H9 (cell line): ENCODE data around the gene TAOK3. TPM values are rescaled to one million over a fixed set of nuclear protein-coding genes. Genes with fewer than 3 reads are reported as not detected.

ENCODE experiments used
- DNase-seq: peaks from one replicate; pipeline ENCODE4 v3.0.0-alpha.2; 2017
- H2AFZ ChIP-seq: one replicate; pipeline ENCODE4 v1.6.1; 2013; ENCODE audit warnings: mild to moderate bottlenecking, low read length, control low read depth, moderate library complexity
- H2AK5ac ChIP-seq: 2 replicates; pipeline ENCODE4 v1.6.1; 2013; ENCODE audit warnings: low read length, control low read depth, mixed read lengths; ENCODE audit not compliant: insufficient read length
- H2BK120ac ChIP-seq: one replicate; pipeline ENCODE4 v1.6.1; 2013; ENCODE audit warnings: low read depth, mild to moderate bottlenecking, low read length, control low read depth, inconsistent platforms; ENCODE audit not compliant: poor library complexity, severe bottlenecking
- H2BK12ac ChIP-seq: 2 replicates; pipeline ENCODE4 v1.6.1; 2013; ENCODE audit warnings: low read length, control low read depth, mixed read lengths, low read depth; ENCODE audit not compliant: insufficient read length
- H2BK15ac ChIP-seq: 2 replicates; pipeline ENCODE4 v1.6.1; 2013; ENCODE audit warnings: low read depth, low read length, control low read depth
- H2BK20ac ChIP-seq: one replicate; pipeline ENCODE4 v1.6.1; 2013; ENCODE audit warnings: low read depth, mild to moderate bottlenecking, low read length, control low read depth, inconsistent platforms; ENCODE audit not compliant: poor library complexity, severe bottlenecking
- H2BK5ac ChIP-seq: 2 replicates; pipeline ENCODE4 v1.6.1; 2013; ENCODE audit warnings: low read length, control low read depth, mixed read lengths; ENCODE audit not compliant: insufficient read length
- H3K14ac ChIP-seq: 2 replicates; pipeline ENCODE4 v1.6.1; 2013; ENCODE audit warnings: low read length, control low read depth; ENCODE audit not compliant: insufficient read depth
- H3K18ac ChIP-seq: 2 replicates; pipeline ENCODE4 v1.6.1; 2013; ENCODE audit warnings: low read depth, mild to moderate bottlenecking, mixed read lengths, low read length, control low read depth; ENCODE audit not compliant: insufficient read length
- H3K23ac ChIP-seq: 2 replicates; pipeline ENCODE4 v1.6.1; 2013; ENCODE audit warnings: low read length, control low read depth, mixed read lengths, low read depth; ENCODE audit not compliant: insufficient read length
- H3K23me2 ChIP-seq: 2 replicates; pipeline ENCODE4 v1.6.1; 2013; ENCODE audit warnings: low read depth, mild to moderate bottlenecking, mixed read lengths, low read length, control low read depth; ENCODE audit not compliant: insufficient read length, poor library complexity, severe bottlenecking
- H3K27ac ChIP-seq: 2 replicates; pipeline ENCODE4 v1.5.1; 2013; ENCODE audit warnings: low read length, control low read depth, mixed read lengths, low read depth; ENCODE audit not compliant: insufficient read length
- H3K27me3 ChIP-seq: 2 replicates; pipeline ENCODE4 v1.6.1; 2013; ENCODE audit warnings: low read length, control low read depth, inconsistent platforms; ENCODE audit not compliant: insufficient read depth
- H3K4ac ChIP-seq: 2 replicates; pipeline ENCODE4 v1.6.1; 2013; ENCODE audit warnings: low read depth, mild to moderate bottlenecking, control low read depth, inconsistent platforms, low read length, moderate library complexity
- H3K4me1 ChIP-seq: 2 replicates; pipeline ENCODE4 v1.6.1; 2013; ENCODE audit warnings: low read length, control low read depth, inconsistent platforms; ENCODE audit not compliant: insufficient read depth
- H3K4me2 ChIP-seq: 2 replicates; pipeline ENCODE4 v1.6.1; 2013; ENCODE audit warnings: low read length, control low read depth, mixed read lengths; ENCODE audit not compliant: insufficient read length, insufficient read depth
- H3K56ac ChIP-seq: 2 replicates; pipeline ENCODE4 v1.6.1; 2013; ENCODE audit warnings: low read depth, mild to moderate bottlenecking, mixed read lengths, low read length, control low read depth; ENCODE audit not compliant: insufficient read length
- H3K79me1 ChIP-seq: 2 replicates; pipeline ENCODE4 v1.6.1; 2013; ENCODE audit warnings: low read depth, mild to moderate bottlenecking, moderate library complexity, low read length, control low read depth, inconsistent platforms; ENCODE audit not compliant: insufficient read depth, poor library complexity, severe bottlenecking
- H3K79me2 ChIP-seq: 2 replicates; pipeline ENCODE4 v1.6.1; 2013; ENCODE audit warnings: low read length, control low read depth, inconsistent platforms; ENCODE audit not compliant: insufficient read depth
- H3K9ac ChIP-seq: 2 replicates; pipeline ENCODE4 v1.6.1; 2013; ENCODE audit warnings: low read length, control low read depth, mixed read lengths; ENCODE audit not compliant: insufficient read length; ENCODE audit errors: extremely low read depth
- H3K9me3 ChIP-seq: one replicate; pipeline ENCODE4 v1.6.1; 2013; ENCODE audit warnings: low read depth, low read length, inconsistent platforms; ENCODE audit not compliant: control insufficient read depth
- H3T11ph ChIP-seq: one replicate; pipeline ENCODE4 v1.6.1; 2013; ENCODE audit warnings: mild to moderate bottlenecking, low read length, control low read depth, inconsistent platforms
- H4K20me1 ChIP-seq: one replicate; pipeline ENCODE4 v1.6.1; 2013; ENCODE audit not compliant: control insufficient read depth, insufficient read length, insufficient read depth
- H4K5ac ChIP-seq: 2 replicates; pipeline ENCODE4 v1.6.1; 2013; ENCODE audit warnings: low read depth, mild to moderate bottlenecking, mixed read lengths, low read length, control low read depth; ENCODE audit not compliant: insufficient read length
- H4K8ac ChIP-seq: replicated peaks from 2 replicates; pipeline ENCODE4 v1.6.1; 2013; ENCODE audit warnings: low read length, control low read depth, mixed read lengths, low read depth; ENCODE audit not compliant: insufficient read length
- H4K91ac ChIP-seq: 2 replicates; pipeline ENCODE4 v1.6.1; 2013; ENCODE audit warnings: low read depth, mild to moderate bottlenecking, moderate library complexity, mixed read lengths, low read length, control low read depth; ENCODE audit not compliant: insufficient read length
- H3K27ac Mint-ChIP-seq, 3 experiments: 2 replicates in 2 of 3; 3 replicates in 1 of 3; pipeline ENCODE4 v1.8.0; 2020 to 2021; ENCODE audit warnings: mixed read lengths in 3 of 3, mild to moderate bottlenecking in 1 of 3, moderate library complexity in 1 of 3
- H3K27me3 Mint-ChIP-seq: 2 replicates; pipeline ENCODE4 v1.8.0; 2021; ENCODE audit warnings: low read depth, mild to moderate bottlenecking, moderate library complexity, mixed read lengths
- H3K36me3 Mint-ChIP-seq, 3 experiments: 2 replicates in 2 of 3; 3 replicates in 1 of 3; pipeline ENCODE4 v1.8.0; 2020 to 2021; ENCODE audit warnings: low read depth in 3 of 3, mixed read lengths in 3 of 3; ENCODE audit not compliant: insufficient read depth in 1 of 3
- H3K4me1 Mint-ChIP-seq, 2 experiments: 2 replicates each; pipeline ENCODE4 v1.8.0; 2020; ENCODE audit warnings: mixed read lengths in 2 of 2
- H3K4me3 Mint-ChIP-seq, 2 experiments: 2 replicates in 1 of 2; 3 replicates in 1 of 2; pipeline ENCODE4 v1.8.0; 2020 to 2021; ENCODE audit warnings: mild to moderate bottlenecking in 2 of 2, mixed read lengths in 2 of 2, moderate library complexity in 1 of 2
- H3K9me3 Mint-ChIP-seq, 2 experiments: 2 replicates in 1 of 2; 3 replicates in 1 of 2; pipeline ENCODE4 v1.8.0; 2020; ENCODE audit warnings: mild to moderate bottlenecking in 2 of 2, mixed read lengths in 2 of 2, moderate library complexity in 1 of 2
- CTCF ChIP-seq: fragments of 200-600 bp; sonication (generic); conservative IDR thresholded peaks from 3 replicates; pipeline ENCODE4 v1.8.0; 2021; ENCODE audit warnings: antibody characterized with exemption, mild to moderate bottlenecking
- WGBS: extraction: QIAGEN DNeasy Blood & Tissue Kit; methylation state at CpG from one replicate; pipeline ENCODE4 v1.1.7; 2013; ENCODE audit warnings: missing lambda C conversion rate, low lambda C conversion rate, mixed read lengths; ENCODE audit not compliant: insufficient read length; ENCODE audit errors: extremely low coverage; 5-methylcytosine and 5-hydroxymethylcytosine counted together
- total RNA-seq: library from RNA; stranded (reverse); gene quantifications from 2 replicates; pipeline ENCODE4 v1.2.1, GENCODE V29; 2021

Gene TAOK3
- total RNA-seq, 1 experiment from 2014 or later, result 5.2 TPM

- Histone ChIP-seq H3K79me1 (no peaks in the 10 kb centered on the region), H4K8ac (no peak overlapping the region), H3K18ac (no peak overlapping the region), H4K91ac (no peak overlapping the region), H3K4me1 (no peaks in the 10 kb centered on the region), H3K9me3 (no peaks in the 10 kb centered on the region), H3K27ac (no peak overlapping the region), H3K23me2 (no peaks in the 10 kb centered on the region), H2BK15ac (no peak overlapping the region), H3K4ac (no peak overlapping the region), H3K4me2 (no peak overlapping the region), H3K79me2 (no peaks in the 10 kb centered on the region), H4K5ac (no peak overlapping the region), H2BK5ac (no peak overlapping the region), H2BK120ac (no peak overlapping the region), H2AK5ac (no peak overlapping the region), H2AFZ (no peak overlapping the region), H2BK12ac (no peak overlapping the region), H4K20me1 (no peaks in the 10 kb centered on the region), H3K23ac (no peak overlapping the region), H3K14ac (no peak overlapping the region), H3K9ac (no peak overlapping the region), H2BK20ac (no peak overlapping the region), H3K27me3 (no peaks in the 10 kb centered on the region), H3T11ph (no peak overlapping the region), H3K56ac (no peak overlapping the region)
- H3K9me3 Mint-ChIP-seq, result peaks cover 3 to 10% of the 10 kb centered on the region in 2 experiments; a peak in 4 of 5 replicates
- H3K36me3 Mint-ChIP-seq, result peaks cover 0 to 2% (median 0%) of the 10 kb centered on the region in 3 experiments; a peak in 3 of 7 replicates
- no peaks in the 10 kb centered on the region for H3K4me1 Mint-ChIP-seq
- H3K27ac Mint-ChIP-seq, result no peak overlapping the region
- no CpG with 5 or more reads among the region's 4 CpGs for WGBS
- no peak for TF ChIP-seq CTCF
- 0 out of 2 replicates have a peak, but pooled peaks cover 1% of the 10 kb centered on the region for H3K27me3 Mint-ChIP-seq
- DNase-seq, result no peak
- H3K4me3 Mint-ChIP-seq, result no peak overlapping the region
Measured at GRCh38 chr12:118353721-118354120, 19.0 kb downstream of the TAOK3 start.
